Kidney (tissue), 14 donors: ENCODE data around the gene SMIM21. TPM values are rescaled to one million over a fixed set of nuclear protein-coding genes. Genes with fewer than 3 reads are reported as not detected.

Experiments
- DNase-seq, 5 donors: peaks; one replicate each; pipeline ENCODE4 v3.0.0-alpha.2; 2013 to 2020
- FAIRE-seq: peaks from 2 replicates; lab custom pipeline; 2012; peaks lifted over from hg19 to GRCh38; lab: Jason Lieb, UNC
- H3K27ac ChIP-seq, 2 donors: one replicate each; pipeline ENCODE4 v1.7.0; 2013; ENCODE audit warnings: low read depth in 2 of 2, low read length in 2 of 2, inconsistent platforms in 1 of 2
- H3K27me3 ChIP-seq: one replicate; pipeline ENCODE4 v1.7.1; 2013; ENCODE audit warnings: low read length, inconsistent platforms; ENCODE audit not compliant: control insufficient read depth, insufficient read depth
- H3K36me3 ChIP-seq, 3 donors: one replicate each; pipeline versions ENCODE4 v1.7.0 to v1.7.1; 2013; ENCODE audit warnings: low read length in 3 of 3, control low read depth in 1 of 3, inconsistent platforms in 1 of 3; ENCODE audit not compliant: insufficient read depth in 3 of 3, control insufficient read depth in 2 of 3
- H3K4me1 ChIP-seq, 3 donors: one replicate each; pipeline versions ENCODE4 v1.7.0 to v1.7.1; 2013; ENCODE audit warnings: low read length in 3 of 3, inconsistent platforms in 1 of 3, low read depth in 1 of 3; ENCODE audit not compliant: control insufficient read depth in 2 of 3, insufficient read depth in 2 of 3
- H3K4me3 ChIP-seq, 3 donors: one replicate each; pipeline versions ENCODE4 v1.7.0 to v1.8.1; 2013; ENCODE audit warnings: low read length in 3 of 3, control low read depth in 1 of 3, inconsistent platforms in 1 of 3
- H3K9ac ChIP-seq, 3 donors: one replicate each; pipeline versions ENCODE4 v1.7.0 to v1.7.1; 2013; ENCODE audit warnings: low read length in 3 of 3, control low read depth in 1 of 3, inconsistent platforms in 1 of 3
- H3K9me3 ChIP-seq, 3 donors: one replicate each; pipeline versions ENCODE4 v1.7.0 to v1.7.1; 2013; ENCODE audit warnings: low read length in 3 of 3, control low read depth in 1 of 3, inconsistent platforms in 1 of 3; ENCODE audit not compliant: control insufficient read depth in 2 of 3, insufficient read depth in 1 of 3
- CTCF ChIP-seq: IDR thresholded peaks from 3 replicates; pipeline ENCODE4 v1.5.1; 2012; ENCODE audit warnings: mild to moderate bottlenecking, moderate library complexity, borderline replicate concordance; ENCODE audit not compliant: insufficient read depth; ENCODE audit errors: extremely low read depth
- intact Hi-C: fragments of 100-400 bp; cut with DNase I; formaldehyde crosslinking; loops from one replicate; pipeline ENCODE4 v1.11.1; 2022
- polyA plus RNA-seq: library from polyadenylated mRNA; stranded (reverse); fragments of 350-450 nt; fragmentation: Illumina TruSeq; extraction: RNeasy Lipid Tissue Mini Kit (QIAGEN cat#74804); gene quantifications from one replicate; pipeline ENCODE4 v1.2.3, GENCODE V29; 2014; ENCODE audit warnings: low read depth, low replicate concordance; ENCODE audit not compliant: insufficient read depth
- total RNA-seq: library from RNA; stranded (reverse); fragmentation: NEBNext Ultra II Directional; extraction: Animal tissue kit (Norgen Biotek cat#: 25700); gene quantifications from one replicate; pipeline ENCODE4 v1.2.1, GENCODE V29; 2021
- donor health status: control.
- donor health status: control.
- donor health status: control.
- donor health status: control.
- donor health status: control.
- donor health status: DM: yes; HTN: yes; CAD: no.
- donor health status: Normal renal cell carcinoma (clear cell type).

SMIM21 gene
- total and polyA plus RNA-seq, 2 donors from 2014 or later, result not detected

GRCh38 chr18:75472906-75473305 is 45.4 kb upstream of the SMIM21 start:
- Histone ChIP-seq H3K9me3 (no peaks in the 10 kb centered on the region), H3K4me3 (no peak overlapping the region), H3K36me3 (no peaks in the 10 kb centered on the region), H3K4me1 (no peaks in the 10 kb centered on the region), H3K27ac (no peak overlapping the region), H3K27me3 (no peaks in the 10 kb centered on the region), H3K9ac (no peak overlapping the region)
- intact Hi-C loops, result no loop called here
- DNase-seq (no peak), FAIRE-seq (no peak)
- TF ChIP-seq CTCF, result no peak

GRCh38 chr18:75472396-75472795 is 44.9 kb upstream of the SMIM21 start:
- Histone ChIP-seq H3K36me3 (no peaks in the 10 kb centered on the region), H3K9me3 (no peaks in the 10 kb centered on the region), H3K4me3 (no peak overlapping the region), H3K9ac (no peak overlapping the region), H3K27me3 (no peaks in the 10 kb centered on the region), H3K27ac (no peak overlapping the region), H3K4me1 (no peaks in the 10 kb centered on the region)
- TF ChIP-seq CTCF, result no peak
- intact Hi-C loops, result no loop called here
- FAIRE-seq (no peak), DNase-seq (no peak)

GRCh38 chr18:75471850-75472249 is 44.3 kb upstream of the SMIM21 start:
- Histone ChIP-seq H3K9ac (no peak overlapping the region), H3K4me3 (no peak overlapping the region), H3K27ac (no peak overlapping the region), H3K9me3 (no peaks in the 10 kb centered on the region), H3K27me3 (no peaks in the 10 kb centered on the region), H3K4me1 (no peaks in the 10 kb centered on the region), H3K36me3 (no peaks in the 10 kb centered on the region)
- intact Hi-C loops, result no loop called here
- FAIRE-seq, result no peak
- no peak for TF ChIP-seq CTCF
- DNase-seq, result no peak

GRCh38 chr18:75467851-75468250 is 40.3 kb upstream of the SMIM21 start:
- DNase-seq (no peak), FAIRE-seq (no peak)
- no peaks in the 10 kb centered on the region for H3K36me3 ChIP-seq
- no peak overlapping the region for H3K9ac ChIP-seq
- H3K4me3 ChIP-seq, result no peak overlapping the region
- intact Hi-C loops, result no loop called here
- no peak overlapping the region for H3K27ac ChIP-seq
- H3K27me3 ChIP-seq, result no peaks in the 10 kb centered on the region
- H3K9me3 ChIP-seq, result no peaks in the 10 kb centered on the region
- no peak for TF ChIP-seq CTCF
- H3K4me1 ChIP-seq, result no peaks in the 10 kb centered on the region
